HEK293 (cell line): ENCODE measurements around the gene FIBCD1.

Experiments
- CTCF ChIA-PET: fragments of 350-600 bp; formaldehyde crosslinking; extraction: SDS; loops from one replicate; lab custom pipeline; 2021; ENCODE audit warnings: antibody characterized with exemption; lab: Yijun Ruan, JAX
- POLR2A ChIA-PET: fragments of 300-600 bp; formaldehyde crosslinking; extraction: SDS; loops from one replicate; lab custom pipeline; 2020; ENCODE audit warnings: antibody characterized with exemption, inconsistent platforms; lab: Yijun Ruan, JAX
- H3K27ac ChIP-seq: fragments of 200-500 bp; sonication (Bioruptor generic); 2 replicates; pipeline ENCODE4 v1.5.1; 2014; ENCODE audit warnings: low read depth, low read length, control low read depth, inconsistent platforms; ENCODE audit errors: extremely low read depth
- H3K36me3 ChIP-seq, 2 experiments: fragments of 200-500 bp in 1 of 2; sonication (Bioruptor generic) in 1 of 2; 1 replicate in 1 of 2; 2 replicates in 1 of 2; pipeline ENCODE4 v1.5.1; 2014 to 2017; ENCODE audit warnings: inconsistent platforms in 2 of 2, low read length in 2 of 2; ENCODE audit not compliant: control insufficient read depth in 2 of 2, insufficient read depth in 1 of 2
- H3K4me1 ChIP-seq: fragments of 200-500 bp; sonication (Bioruptor generic); 2 replicates; pipeline ENCODE4 v1.5.1; 2014; ENCODE audit warnings: mild to moderate bottlenecking, low read length, inconsistent platforms; ENCODE audit not compliant: control insufficient read depth, insufficient read depth
- H3K4me3 ChIP-seq: 2 replicates; pipeline ENCODE4 v1.5.1; 2011; ENCODE audit warnings: low read depth, mild to moderate bottlenecking, control low read depth, low read length, moderate library complexity
- H3K9me3 ChIP-seq: fragments of 200-500 bp; sonication (Bioruptor generic); 2 replicates; pipeline ENCODE4 v1.5.1; 2014; ENCODE audit warnings: low read depth, low read length, inconsistent platforms; ENCODE audit not compliant: control insufficient read depth, insufficient read depth
- ELK4 ChIP-seq: IDR thresholded peaks from 2 replicates; pipeline ENCODE4 v1.6.1; 2011; ENCODE audit warnings: mild to moderate bottlenecking, low read depth, low read length, borderline replicate concordance
- GFI1B ChIP-seq: fragments of 450-650 bp; formaldehyde crosslinking; IDR thresholded peaks from 2 replicates; pipeline ENCODE4 v1.5.1; 2016; ENCODE audit warnings: missing biosample characterization, missing genetic modification characterization
- GLI2 ChIP-seq: fragments of 450-650 bp; formaldehyde crosslinking; IDR thresholded peaks from 2 replicates; pipeline ENCODE4; 2017; ENCODE audit warnings: missing biosample characterization, missing genetic modification characterization, low read depth, borderline replicate concordance
- KLF17 ChIP-seq: fragments of 450-650 bp; formaldehyde crosslinking; IDR thresholded peaks from 2 replicates; pipeline ENCODE4 v1.5.1; 2016; ENCODE audit warnings: missing biosample characterization, missing genetic modification characterization
- KLF7 ChIP-seq: fragments of 450-650 bp; formaldehyde crosslinking; IDR thresholded peaks from 2 replicates; pipeline ENCODE4 v1.5.1; 2016; ENCODE audit warnings: missing biosample characterization, missing genetic modification characterization, borderline replicate concordance
- KLF8 ChIP-seq: fragments of 450-650 bp; formaldehyde crosslinking; IDR thresholded peaks from 2 replicates; pipeline ENCODE4 v1.5.1; 2016; ENCODE audit warnings: missing biosample characterization, missing genetic modification characterization
- PATZ1 ChIP-seq: fragments of 450-650 bp; formaldehyde crosslinking; IDR thresholded peaks from 2 replicates; pipeline ENCODE4 v1.5.1; 2016; ENCODE audit warnings: missing biosample characterization, missing genetic modification characterization
- PRDM1 ChIP-seq: fragments of 450-650 bp; formaldehyde crosslinking; IDR thresholded peaks from 2 replicates; pipeline ENCODE4; 2016; ENCODE audit warnings: missing biosample characterization, missing genetic modification characterization
- YY2 ChIP-seq: fragments of 450-650 bp; formaldehyde crosslinking; IDR thresholded peaks from 2 replicates; pipeline ENCODE4 v1.5.1; 2016; ENCODE audit warnings: missing biosample characterization, missing genetic modification characterization
- ZBTB10 ChIP-seq: fragments of 450-650 bp; formaldehyde crosslinking; IDR thresholded peaks from 2 replicates; pipeline ENCODE4 v1.5.1; 2016; ENCODE audit warnings: missing biosample characterization, missing genetic modification characterization
- ZBTB8A ChIP-seq: fragments of 450-650 bp; formaldehyde crosslinking; IDR thresholded peaks from 2 replicates; pipeline ENCODE4 v1.5.1; 2016; ENCODE audit warnings: missing biosample characterization, missing genetic modification characterization
- ZNF16 ChIP-seq: fragments of 450-650 bp; formaldehyde crosslinking; IDR thresholded peaks from 2 replicates; pipeline ENCODE4 v1.5.1; 2016; ENCODE audit warnings: low read depth, missing biosample characterization, missing genetic modification characterization
- ZNF24 ChIP-seq: fragments of 450-650 bp; formaldehyde crosslinking; IDR thresholded peaks from 2 replicates; pipeline ENCODE4 v1.5.1; 2016; ENCODE audit warnings: missing biosample characterization, missing genetic modification characterization
- ZNF274 ChIP-seq, 2 experiments: fragments of 200-500 bp in 1 of 2; fragments of 450-650 bp in 1 of 2; sonication (Bioruptor generic) in 1 of 2; formaldehyde crosslinking in 1 of 2; IDR thresholded peaks; 2 replicates each; pipeline versions ENCODE4 v1.5.1 to v1.6.1; 2014 to 2016; ENCODE audit warnings: borderline replicate concordance in 1 of 2, inconsistent platforms in 1 of 2, low read length in 1 of 2, missing biosample characterization in 1 of 2, missing genetic modification characterization in 1 of 2
- ZNF302 ChIP-seq: fragments of 450-650 bp; formaldehyde crosslinking; IDR thresholded peaks from 2 replicates; pipeline ENCODE4 v1.5.1; 2016; ENCODE audit warnings: missing biosample characterization, missing genetic modification characterization, low read depth
- ZNF433 ChIP-seq: fragments of 450-650 bp; formaldehyde crosslinking; IDR thresholded peaks from 2 replicates; pipeline ENCODE4 v1.5.1; 2016; ENCODE audit warnings: missing biosample characterization, missing genetic modification characterization, low read depth
- ZNF529 ChIP-seq: fragments of 450-650 bp; formaldehyde crosslinking; IDR thresholded peaks from 2 replicates; pipeline ENCODE4 v1.5.1; 2017; ENCODE audit warnings: missing genetic modification characterization, missing biosample characterization; ENCODE audit not compliant: insufficient replicate concordance
- ZNF600 ChIP-seq: fragments of 450-650 bp; formaldehyde crosslinking; IDR thresholded peaks from 2 replicates; pipeline ENCODE4 v1.5.1; 2016; ENCODE audit warnings: missing biosample characterization, missing genetic modification characterization
- ZNF610 ChIP-seq: fragments of 450-650 bp; formaldehyde crosslinking; IDR thresholded peaks from 2 replicates; pipeline ENCODE4 v1.5.1; 2016; ENCODE audit warnings: missing biosample characterization, missing genetic modification characterization, borderline replicate concordance
- ZNF621 ChIP-seq: fragments of 450-650 bp; formaldehyde crosslinking; IDR thresholded peaks from 2 replicates; pipeline ENCODE4 v1.5.1; 2017; ENCODE audit warnings: missing biosample characterization, missing genetic modification characterization
- ZNF664 ChIP-seq: fragments of 450-650 bp; formaldehyde crosslinking; IDR thresholded peaks from 2 replicates; pipeline ENCODE4 v1.5.1; 2016; ENCODE audit warnings: missing biosample characterization, missing genetic modification characterization
- ZNF768 ChIP-seq: fragments of 450-650 bp; formaldehyde crosslinking; IDR thresholded peaks from 2 replicates; pipeline ENCODE4 v1.5.1; 2018; ENCODE audit warnings: missing biosample characterization, mild to moderate bottlenecking, missing genetic modification characterization
- ZNF791 ChIP-seq: fragments of 450-650 bp; formaldehyde crosslinking; IDR thresholded peaks from 2 replicates; pipeline ENCODE4 v1.5.1; 2016; ENCODE audit warnings: missing biosample characterization, missing genetic modification characterization

FIBCD1 gene

GRCh38 chr9:130900701-130901497, 38.1 kb downstream of the FIBCD1 start:
- Histone ChIP-seq H3K36me3 (no peaks in the 10 kb centered on the region), H3K4me1 (no peaks in the 10 kb centered on the region), H3K9me3 (no peaks in the 10 kb centered on the region), H3K27ac (no peak overlapping the region), H3K4me3 (no peak overlapping the region)
- ChIA-PET POLR2A (no interaction called here), CTCF (interaction anchor here (0.7 to 1.2 kb wide), 5 partner anchors 11 to 193 kb away, joined by 3 to 11 read pairs (median 3); no protein-coding TSS in a partner anchor)
- no peak for TF ChIP-seq ZNF529 (tag by site-specific recombination)
- no peak for TF ChIP-seq ZNF791 (tag by site-specific recombination)
- no peak for TF ChIP-seq ZNF302 (tag by site-specific recombination)
- TF ChIP-seq ZNF600 (tag by site-specific recombination): no peak
- no peak for TF ChIP-seq ZNF768 (tag by site-specific recombination)
- TF ChIP-seq YY2 (tag by site-specific recombination): no peak
- TF ChIP-seq GLI2 (tag by site-specific recombination): no peak
- TF ChIP-seq KLF8: no peak
- TF ChIP-seq GFI1B (tag by site-specific recombination): no peak
- no peak for TF ChIP-seq KLF7 (tag by site-specific recombination)

- ChIA-PET CTCF (interaction anchor here (0.8 to 1.2 kb wide), 3 partner anchors 29 to 192 kb away, joined by 4 to 10 read pairs (median 5); no protein-coding TSS in a partner anchor), POLR2A (interaction anchor here (0.6 to 1.2 kb wide), 2 partner anchors 9 to 92 kb away, joined by 3 read pairs; no protein-coding TSS in a partner anchor)
- H3K9me3 ChIP-seq: no peaks in the 10 kb centered on the region
- TF ChIP-seq KLF17 (no peak), ZNF621 (tag by site-specific recombination) (no peak)
- H3K4me1 ChIP-seq: no peaks in the 10 kb centered on the region
- no peak overlapping the region for H3K4me3 ChIP-seq
- H3K27ac ChIP-seq: no peak overlapping the region
- H3K36me3 ChIP-seq: no peaks in the 10 kb centered on the region
Measured at GRCh38 chr9:130899051-130899748, 39.8 kb downstream of the FIBCD1 start.

GRCh38 chr9:130898552-130898852, 40.5 kb downstream of the FIBCD1 start:
- CTCF ChIA-PET: interaction anchor here (0.8 to 1.2 kb wide), 2 partner anchors 32 to 191 kb away, joined by 4 read pairs; no protein-coding TSS in a partner anchor
- H3K36me3 ChIP-seq: peaks cover 0 to 2% of the 10 kb centered on the region in 2 experiments; a peak in 1 of 3 replicates
- H3K4me1 ChIP-seq: no peaks in the 10 kb centered on the region
- TF ChIP-seq ZNF610: no peak
- TF ChIP-seq PRDM1 (tag by site-specific recombination): no peak
- TF ChIP-seq ZBTB10 (tag by site-specific recombination): no peak
- TF ChIP-seq ZNF24 (tag by site-specific recombination): no peak
- TF ChIP-seq ELK4: no peak
- no peak for TF ChIP-seq ZNF274 (IDR thresholded peaks at IDR 0.05; ENCODE audit: low read length)
- no peak for TF ChIP-seq ZNF274 (tag by site-specific recombination; IDR thresholded peaks at IDR 0.05; ENCODE audit: borderline replicate concordance)
- TF ChIP-seq ZNF16 (tag by site-specific recombination): no peak
- TF ChIP-seq ZBTB8A (tag by site-specific recombination): no peak
- TF ChIP-seq PATZ1 (tag by site-specific recombination): no peak
- TF ChIP-seq ZNF664 (tag by site-specific recombination): no peak
- no peak for TF ChIP-seq ZNF433 (tag by site-specific recombination)

More at GRCh38 chr9:130898552-130898852, 40.5 kb downstream of the FIBCD1 start:
- H3K27ac ChIP-seq: no peak overlapping the region
- POLR2A ChIA-PET: no interaction called here
- no peaks in the 10 kb centered on the region for H3K9me3 ChIP-seq
- no peak overlapping the region for H3K4me3 ChIP-seq
